ENCODE measurements around the gene WWC2. TPM values are rescaled to one million over a fixed set of nuclear protein-coding genes. Genes with fewer than 3 reads are reported as not detected.

The WWC2 gene
- total RNA-seq, 1 experiment from 2014 or later = 80.3 TPM

GRCh38 chr4:183097231-183098018 is 1.6 kb upstream of the WWC2 start:
- intact Hi-C loops (cut with micrococcal nuclease; ENCODE audit: unreplicated experiment) = no loop called here
- Histone ChIP-seq H3K9me3 (ENCODE audit: control insufficient read depth, insufficient read depth, low read depth, low read length) (no peaks in the 10 kb centered on the region), H3K36me3 (ENCODE audit: control insufficient read depth, insufficient read depth, low read length) (no peaks in the 10 kb centered on the region), H3K27me3 (ENCODE audit: control insufficient read depth, insufficient read depth, low read length) (no peaks in the 10 kb centered on the region), H3K4me1 (ENCODE audit: control insufficient read depth, insufficient read depth, low read length) (peaks cover 10% of the 10 kb centered on the region), H3K4me3 (ENCODE audit: low read depth in 2 of 2, low read length in 2 of 2) (peak overlapping the region; percentile 74 to 81), H3K27ac (ENCODE audit: low read length) (peak overlapping the region; percentile 87)
- in situ Hi-C loops (cut with HindIII; ENCODE audit: low pct_unique_long_range_greater_than_20kb, low sequenced_read_pairs) = no loop called here
- TF ChIP-seq TCF7L2 (IDR thresholded peaks at IDR 0.05; ENCODE audit: low read depth, low read length) = no peak
- TF ChIP-seq, protein P1, sequence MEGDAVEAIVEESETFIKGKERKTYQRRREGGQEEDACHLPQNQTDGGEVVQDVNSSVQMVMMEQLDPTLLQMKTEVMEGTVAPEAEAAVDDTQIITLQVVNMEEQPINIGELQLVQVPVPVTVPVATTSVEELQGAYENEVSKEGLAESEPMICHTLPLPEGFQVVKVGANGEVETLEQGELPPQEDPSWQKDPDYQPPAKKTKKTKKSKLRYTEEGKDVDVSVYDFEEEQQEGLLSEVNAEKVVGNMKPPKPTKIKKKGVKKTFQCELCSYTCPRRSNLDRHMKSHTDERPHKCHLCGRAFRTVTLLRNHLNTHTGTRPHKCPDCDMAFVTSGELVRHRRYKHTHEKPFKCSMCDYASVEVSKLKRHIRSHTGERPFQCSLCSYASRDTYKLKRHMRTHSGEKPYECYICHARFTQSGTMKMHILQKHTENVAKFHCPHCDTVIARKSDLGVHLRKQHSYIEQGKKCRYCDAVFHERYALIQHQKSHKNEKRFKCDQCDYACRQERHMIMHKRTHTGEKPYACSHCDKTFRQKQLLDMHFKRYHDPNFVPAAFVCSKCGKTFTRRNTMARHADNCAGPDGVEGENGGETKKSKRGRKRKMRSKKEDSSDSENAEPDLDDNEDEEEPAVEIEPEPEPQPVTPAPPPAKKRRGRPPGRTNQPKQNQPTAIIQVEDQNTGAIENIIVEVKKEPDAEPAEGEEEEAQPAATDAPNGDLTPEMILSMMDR (IDR thresholded peaks at IDR 0.05) = no peak
- no peak for TF ChIP-seq POLR2AphosphoS5 (IDR thresholded peaks at IDR 0.05; ENCODE audit: low read depth, low read length)
- TF ChIP-seq REST (IDR thresholded peaks at IDR 0.05; ENCODE audit: insufficient read depth in 1 of 2, low read depth in 2 of 2, low read length in 1 of 2) = no peak
- TF ChIP-seq SIN3A (IDR thresholded peaks at IDR 0.05; ENCODE audit: borderline replicate concordance, insufficient read depth, low read depth, low read length) = no peak
- CTCF ChIA-PET = no interaction called here
- DNase-seq (ENCODE audit: low read depth, low spot score) (no peak), ATAC-seq (no peak)
- TSS peak; percentile 87 for BruUV-seq (replicated peaks)
- POLR2A ChIA-PET = interaction anchor here (0.6 kb wide), 2 partner anchors 98 to 163 kb away, joined by 4 to 9 read pairs; no protein-coding TSS in a partner anchor

GRCh38 chr4:183098019-183098722 is 886 bp upstream of the WWC2 start:
- in situ Hi-C loops (cut with HindIII; ENCODE audit: low pct_unique_long_range_greater_than_20kb, low sequenced_read_pairs) (no loop called here), intact Hi-C loops (cut with micrococcal nuclease; ENCODE audit: unreplicated experiment) (no loop called here)
- Histone ChIP-seq H3K9me3 (ENCODE audit: control insufficient read depth, insufficient read depth, low read depth, low read length) (no peaks in the 10 kb centered on the region), H3K27me3 (ENCODE audit: control insufficient read depth, insufficient read depth, low read length) (no peaks in the 10 kb centered on the region), H3K4me1 (ENCODE audit: control insufficient read depth, insufficient read depth, low read length) (peaks cover 15% of the 10 kb centered on the region), H3K4me3 (ENCODE audit: low read depth in 2 of 2, low read length in 2 of 2) (peak overlapping the region; percentile 74 to 81), H3K36me3 (ENCODE audit: control insufficient read depth, insufficient read depth, low read length) (no peaks in the 10 kb centered on the region), H3K27ac (ENCODE audit: low read length) (peak overlapping the region; percentile 87)
- DNase-seq (ENCODE audit: low read depth, low spot score) = no peak
- BruUV-seq (replicated peaks) = no TSS peak
- TF ChIP-seq SIN3A (IDR thresholded peaks at IDR 0.05; ENCODE audit: borderline replicate concordance, insufficient read depth, low read depth, low read length) = no peak
- no peak for TF ChIP-seq REST (IDR thresholded peaks at IDR 0.05; ENCODE audit: insufficient read depth in 1 of 2, low read depth in 2 of 2, low read length in 1 of 2)
- TF ChIP-seq, protein P1 (IDR thresholded peaks at IDR 0.05) = no peak
- TF ChIP-seq POLR2AphosphoS5 (IDR thresholded peaks at IDR 0.05; ENCODE audit: low read depth, low read length) = no peak
- no peak for TF ChIP-seq TCF7L2 (IDR thresholded peaks at IDR 0.05; ENCODE audit: low read depth, low read length)
- POLR2A ChIA-PET = interaction anchor here (0.6 kb wide), 2 partner anchors 152 to 162 kb away, joined by 4 to 6 read pairs; no protein-coding TSS in a partner anchor
- CTCF ChIA-PET = interaction anchor here (0.7 kb wide), 2 partner anchors 59 to 160 kb away, joined by 3 to 4 read pairs; no protein-coding TSS in a partner anchor
- ATAC-seq = peak; percentile 57
